ENCODE results near the gene SYNGR3.

Gene SYNGR3

GRCh38 chr16:1976216-1976520 is 13.6 kb upstream of the SYNGR3 start:
- no peak for DNase-seq

- no peak for DNase-seq
Observed at GRCh38 chr16:1976951-1977874, 12.6 kb upstream of the SYNGR3 start.

- DNase-seq, result no peak
Observed at GRCh38 chr16:1977875-1978268, 11.9 kb upstream of the SYNGR3 start.

DNA sequence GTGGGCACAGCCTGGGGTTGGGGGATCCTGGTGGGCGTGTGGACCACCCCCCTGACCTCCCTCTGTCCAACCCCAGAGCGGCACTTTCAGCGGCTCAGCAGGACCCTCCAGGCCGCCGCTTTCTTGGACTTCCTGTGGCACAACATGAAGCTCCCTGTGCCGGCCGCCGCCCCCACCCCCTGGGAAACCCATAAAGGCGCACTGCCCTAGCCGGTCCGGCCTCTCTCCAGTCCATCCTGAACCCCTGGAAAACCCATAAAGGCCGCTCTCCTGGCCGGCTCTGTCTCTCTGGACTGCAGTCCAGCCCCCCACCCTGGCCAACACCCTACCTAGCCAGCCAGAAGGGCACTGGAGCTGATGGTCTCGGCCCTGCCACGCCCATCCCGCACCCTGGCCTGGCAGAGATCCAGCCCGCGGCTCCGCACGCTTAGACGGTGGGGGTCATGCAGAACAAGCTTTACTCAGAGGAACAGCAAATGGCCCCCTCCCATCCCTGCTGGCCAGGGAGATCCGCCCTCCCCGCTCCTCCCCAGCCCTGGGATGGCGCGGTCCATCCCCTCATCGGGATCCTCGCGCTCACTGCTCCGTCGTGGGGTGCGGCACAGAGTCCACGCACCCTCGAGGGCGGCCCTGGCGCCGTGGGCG is 11.2 kb upstream of the SYNGR3 start:
- no peak for DNase-seq

DNA sequence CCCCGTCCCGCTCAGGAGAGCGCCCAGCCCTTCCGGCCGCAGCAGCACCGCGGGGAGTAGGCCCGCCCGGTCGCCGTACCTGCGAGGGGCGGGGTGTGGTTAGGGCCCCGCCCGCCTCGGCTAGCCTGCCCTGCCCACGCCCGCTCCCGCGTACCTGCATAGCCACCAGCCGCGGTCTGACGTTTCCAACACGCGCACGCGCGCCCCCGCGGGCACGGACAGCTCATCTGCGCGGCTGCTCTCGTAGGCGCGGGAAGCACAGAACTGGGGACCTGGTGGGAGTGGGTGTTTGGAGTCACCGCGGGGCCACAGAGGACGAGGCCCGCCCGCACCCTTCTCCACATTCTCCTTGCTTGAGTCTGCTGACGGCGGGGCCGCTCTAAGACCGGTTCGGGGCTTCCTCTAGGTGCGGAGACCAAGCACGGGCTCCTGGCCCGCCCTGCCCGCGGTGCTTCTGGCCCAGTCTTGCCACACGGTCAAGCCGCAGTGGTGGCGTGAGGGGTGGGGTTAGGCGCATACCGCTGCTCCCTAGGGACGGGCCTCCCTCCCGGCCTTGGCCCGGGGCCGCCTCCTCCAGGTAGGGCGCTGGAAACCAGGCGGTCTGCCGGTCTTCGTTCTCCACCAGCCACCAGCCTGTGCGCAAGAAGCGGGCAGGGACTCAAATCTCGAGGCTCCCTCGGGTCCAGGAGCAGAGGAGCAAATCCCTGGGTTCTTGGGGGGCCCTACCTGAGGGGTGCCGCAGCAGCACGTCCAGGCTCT is 10.3 kb upstream of the SYNGR3 start:
- peak in 6 of 56 donors; percentile 7 to 40 (median 22) for DNase-seq

DNA sequence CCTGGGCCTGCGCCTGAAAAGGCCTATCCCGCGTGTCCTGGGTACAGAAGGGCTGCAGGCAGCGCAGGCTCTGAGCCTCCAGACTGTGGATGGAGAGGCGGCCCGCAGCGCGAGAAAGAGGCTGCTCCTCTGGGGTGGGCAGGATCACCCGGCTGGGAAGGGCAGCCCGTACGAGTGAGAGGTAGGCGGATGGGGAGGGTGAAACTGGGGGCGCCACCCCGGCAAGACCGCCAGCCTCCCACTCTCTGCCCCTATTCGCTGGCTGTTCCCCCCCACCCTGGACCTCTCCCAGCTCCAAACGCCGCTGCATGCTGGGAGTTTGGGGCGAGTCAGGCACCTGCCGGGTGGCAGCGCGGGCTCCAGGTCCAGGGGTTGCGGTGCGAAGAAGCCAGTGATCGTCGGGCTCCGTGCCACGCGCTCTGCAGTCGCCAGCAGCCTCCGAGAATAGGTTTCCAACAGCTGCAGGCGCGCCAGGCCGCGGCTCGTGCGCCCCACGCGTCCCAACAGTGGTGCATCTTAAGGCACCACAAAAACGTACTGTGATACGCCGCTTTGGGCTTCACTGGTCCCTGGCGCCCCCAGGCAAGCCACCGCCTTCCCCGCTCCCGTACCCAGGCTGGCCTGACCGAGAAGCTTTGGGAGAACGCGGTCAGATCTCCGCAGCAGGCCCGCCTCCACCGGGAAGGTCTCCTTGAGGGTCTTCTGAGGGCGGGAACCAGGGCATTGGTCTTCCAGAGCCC is 9.6 kb upstream of the SYNGR3 start:
- DNase-seq, result peak in 2 of 56 donors; percentile 14 to 21

DNA sequence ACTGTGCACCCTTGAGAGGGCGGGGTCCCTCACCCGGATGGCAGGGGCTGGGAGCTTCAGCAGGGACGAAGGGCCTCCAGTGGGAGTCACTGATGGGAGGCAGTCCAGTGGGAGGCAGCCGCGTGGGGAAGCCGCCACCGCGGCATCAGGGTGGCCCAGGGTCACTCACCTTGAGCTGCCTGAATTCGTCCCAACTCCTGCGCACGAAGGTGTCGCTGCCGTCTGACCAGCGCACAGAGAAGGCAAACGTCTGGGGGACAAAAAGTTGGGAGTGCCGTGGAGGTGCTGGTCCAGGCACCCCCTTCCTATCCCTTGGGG is 9.0 kb upstream of the SYNGR3 start:
- DNase-seq, result no peak

DNA sequence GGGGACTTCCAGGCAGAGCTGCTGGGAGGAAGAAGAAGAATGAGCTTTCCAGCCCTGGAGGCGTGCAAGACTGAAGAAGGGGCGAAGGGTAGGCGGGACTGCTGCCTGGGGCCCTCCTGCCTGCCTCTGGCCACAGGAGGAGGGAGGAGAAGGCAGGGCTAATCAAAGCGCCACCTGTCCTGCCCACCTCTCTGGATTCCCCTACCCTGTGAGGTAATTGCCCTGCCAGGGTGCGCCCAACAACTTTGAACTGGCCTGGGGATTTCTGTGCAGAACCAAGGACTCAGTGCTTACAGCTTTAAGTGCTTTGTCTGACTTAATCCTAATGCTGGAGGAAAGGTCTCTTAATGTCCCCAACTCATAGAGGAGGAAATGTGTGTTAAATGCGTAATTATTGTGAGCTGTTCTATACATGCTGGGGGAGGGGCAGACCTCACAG is 8.4 kb upstream of the SYNGR3 start, which contains the start of gene NOXO1:
NOXO1 (minus strand) TSS at position 72 of the 439 bp plus-strand sequence. CDS start 290 bp downstream, outside the sequence.
- no peak for DNase-seq

DNA sequence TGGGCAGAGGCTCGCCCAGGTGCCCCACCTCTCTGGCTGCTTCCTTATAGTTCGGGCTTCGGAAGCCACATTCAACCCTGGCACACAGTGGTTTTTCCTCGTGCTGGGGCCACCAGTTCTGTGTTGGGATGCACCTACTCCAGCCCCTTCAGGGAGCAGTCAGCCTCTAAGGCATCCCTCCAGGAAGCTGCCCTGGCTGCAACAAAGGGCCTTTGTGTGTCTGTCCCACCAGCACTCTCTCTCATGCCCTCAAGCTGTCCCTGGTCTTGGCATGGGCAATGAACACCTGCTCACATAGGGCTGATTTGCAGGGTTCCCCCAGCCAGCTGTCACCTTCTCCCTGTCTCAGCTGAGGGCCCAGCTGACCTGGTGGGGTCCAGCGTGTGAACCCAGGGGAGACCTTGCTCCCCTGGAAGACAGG is 7.7 kb upstream of the SYNGR3 start:
- DNase-seq, result peak in 22 of 56 donors; percentile 6 to 58 (median 20)

- no peak for DNase-seq
Observed at GRCh38 chr16:1982991-1983543, 6.7 kb upstream of the SYNGR3 start.

DNA sequence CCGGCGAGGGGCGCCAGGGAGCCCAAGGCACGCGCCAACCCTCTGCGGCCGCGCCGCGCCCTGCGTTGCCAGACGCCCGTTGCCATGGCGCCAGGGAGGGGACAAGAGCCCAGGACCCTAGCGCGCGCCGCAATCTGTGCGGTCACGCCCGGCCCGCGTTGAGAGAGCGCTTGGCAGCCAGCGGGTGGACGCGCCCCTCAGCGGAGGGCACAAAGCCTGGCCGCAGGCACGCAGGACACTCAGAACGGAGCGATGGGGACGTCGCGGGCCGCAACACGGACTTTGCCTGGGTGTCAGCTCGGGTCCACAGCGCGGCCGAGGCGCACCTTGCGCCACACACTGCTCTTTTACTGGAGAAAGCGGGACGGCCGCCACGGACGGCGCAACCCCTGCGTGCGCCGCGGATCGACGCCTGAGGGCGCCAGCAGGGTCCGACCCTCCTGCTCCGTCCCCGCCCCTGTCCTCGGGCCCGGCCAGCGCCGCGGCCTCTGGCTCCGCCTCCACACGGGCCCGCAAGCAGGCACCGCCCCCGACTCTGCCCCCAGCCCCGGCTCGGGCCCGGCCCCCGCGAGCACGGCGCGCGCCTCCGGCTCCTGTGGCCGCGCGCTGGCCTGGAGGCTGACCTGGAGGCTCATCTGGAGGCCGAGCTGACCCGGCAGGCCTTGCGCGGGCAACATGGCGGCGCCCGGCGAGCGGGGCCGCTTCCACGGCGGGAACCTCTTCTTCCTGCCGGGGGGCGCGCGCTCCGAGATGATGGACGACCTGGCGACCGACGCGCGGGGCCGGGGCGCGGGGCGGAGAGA is 6.0 kb upstream of the SYNGR3 start, which contains the start of gene GFER:
GFER (plus strand) TSS at position 650 of the 803 bp plus-strand sequence; CDS start at position 676, 26 bp downstream.
- peak in 55 of 56 donors; percentile 36 to 91 (median 77) for DNase-seq

GRCh38 chr16:1984347-1985225 is 5.2 kb upstream of the SYNGR3 start:
- DNase-seq, result peak in 12 of 56 donors; percentile 34 to 59 (median 50)

DNA sequence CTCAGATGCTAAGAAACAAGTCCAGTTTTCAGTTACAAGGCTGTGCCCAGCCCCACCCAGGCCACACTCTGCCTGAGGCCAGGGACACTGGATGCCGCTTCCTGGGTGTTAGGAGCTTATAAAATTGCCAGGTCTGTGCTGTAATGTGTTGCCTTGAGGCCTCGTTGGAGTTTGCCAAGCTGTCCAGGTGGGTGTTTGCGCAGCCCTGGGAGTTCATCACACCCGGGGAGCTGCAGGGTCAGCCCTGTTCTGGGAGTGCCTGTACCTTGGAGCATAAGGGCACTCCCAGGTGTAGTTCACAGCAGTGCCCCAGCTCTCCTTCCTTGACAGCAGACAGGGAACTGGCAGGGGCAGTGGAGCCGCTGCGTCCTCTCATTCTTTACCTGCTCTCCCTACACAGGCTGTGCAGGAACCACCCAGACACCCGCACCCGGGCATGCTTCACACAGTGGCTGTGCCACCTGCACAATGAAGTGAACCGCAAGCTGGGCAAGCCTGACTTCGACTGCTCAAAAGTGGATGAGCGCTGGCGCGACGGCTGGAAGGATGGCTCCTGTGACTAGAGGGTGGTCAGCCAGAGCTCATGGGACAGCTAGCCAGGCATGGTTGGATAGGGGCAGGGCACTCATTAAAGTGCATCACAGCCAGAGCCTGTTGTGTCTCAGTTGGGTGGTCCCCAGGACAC is 4.2 kb upstream of the SYNGR3 start:
- DNase-seq, result no peak

DNA sequence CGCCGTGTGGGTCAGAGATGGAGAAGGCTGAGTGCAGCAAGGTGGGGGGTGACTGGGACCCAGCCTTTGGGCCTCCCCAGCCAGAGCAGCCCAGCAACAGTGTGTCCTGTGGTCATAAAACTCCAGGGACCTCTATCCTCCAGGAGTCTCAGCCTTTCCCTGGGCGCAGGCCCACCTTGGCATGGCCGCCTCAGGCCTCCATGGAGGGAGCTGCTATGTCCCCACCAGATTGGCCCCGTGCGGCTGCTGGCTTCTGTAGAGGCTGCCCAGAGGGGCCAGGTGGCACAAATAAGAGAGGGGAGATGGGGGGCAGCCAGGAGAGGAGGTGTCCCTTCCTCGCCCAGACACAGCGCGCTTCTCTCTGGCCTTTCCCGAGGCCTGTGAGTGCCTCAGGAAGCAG is 2.6 kb upstream of the SYNGR3 start:
- no peak for DNase-seq

GRCh38 chr16:1990101-1990350 is 256 bp downstream of the SYNGR3 start:
- DNase-seq, result no peak

GRCh38 chr16:1990351-1991134 is 773 bp downstream of the SYNGR3 start:
- DNase-seq, result peak in 3 of 56 donors; percentile 30 to 46 (median 41)

GRCh38 chr16:1991135-1991551 is 1.4 kb downstream of the SYNGR3 start:
- no peak for DNase-seq

DNA sequence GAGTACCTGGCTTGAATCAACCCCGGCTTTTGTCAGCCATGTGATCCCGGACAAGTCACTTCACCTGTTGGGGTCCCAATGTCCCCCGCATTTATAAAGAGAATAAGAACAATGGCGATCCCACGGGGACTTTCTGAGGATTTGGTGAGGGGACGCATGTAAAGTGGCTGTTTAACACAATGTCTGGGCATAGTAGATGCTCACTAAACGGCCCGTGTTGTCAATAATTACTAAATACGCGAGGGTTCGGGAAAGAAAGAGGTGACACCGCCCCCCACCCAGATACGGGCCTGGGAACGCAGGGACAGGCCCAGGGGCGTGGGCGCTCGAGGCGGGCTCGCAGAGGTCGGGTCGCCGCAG is 1.8 kb downstream of the SYNGR3 start:
- no peak for DNase-seq
